HCT116 (cell line): ENCODE data around the gene SPRED2.

Experiments
- CTCF ChIP-seq, 3 experiments: fragments of 200-600 bp in 1 of 3; sonication (generic) in 1 of 3; IDR thresholded peaks in 2 of 3; conservative IDR thresholded peaks in 1 of 3; 2 replicates each; pipeline ENCODE4 v1.5.1; 2012 to 2017; ENCODE audit warnings: low read depth in 2 of 3, low read length in 2 of 3, antibody characterized with exemption in 1 of 3, borderline replicate concordance in 1 of 3, control low read depth in 1 of 3, mild to moderate bottlenecking in 1 of 3, mixed read lengths in 1 of 3, mixed run types in 1 of 3, moderate library complexity in 1 of 3; ENCODE audit not compliant: insufficient read depth in 1 of 3
- POLR2A ChIP-seq: IDR thresholded peaks from 2 replicates; pipeline ENCODE4 v1.7.0; 2011; ENCODE audit warnings: borderline replicate concordance; ENCODE audit not compliant: insufficient read depth, insufficient read length; ENCODE audit errors: extremely low read depth
- TF ChIP-seq, protein P1 (sequence below): IDR thresholded peaks from 2 replicates; pipeline ENCODE4 v1.6.1; 2011; ENCODE audit warnings: mild to moderate bottlenecking, low read length, moderate library complexity; ENCODE audit not compliant: insufficient replicate concordance; ENCODE audit errors: extremely low read depth

- TF ChIP-seq, protein P1, sequence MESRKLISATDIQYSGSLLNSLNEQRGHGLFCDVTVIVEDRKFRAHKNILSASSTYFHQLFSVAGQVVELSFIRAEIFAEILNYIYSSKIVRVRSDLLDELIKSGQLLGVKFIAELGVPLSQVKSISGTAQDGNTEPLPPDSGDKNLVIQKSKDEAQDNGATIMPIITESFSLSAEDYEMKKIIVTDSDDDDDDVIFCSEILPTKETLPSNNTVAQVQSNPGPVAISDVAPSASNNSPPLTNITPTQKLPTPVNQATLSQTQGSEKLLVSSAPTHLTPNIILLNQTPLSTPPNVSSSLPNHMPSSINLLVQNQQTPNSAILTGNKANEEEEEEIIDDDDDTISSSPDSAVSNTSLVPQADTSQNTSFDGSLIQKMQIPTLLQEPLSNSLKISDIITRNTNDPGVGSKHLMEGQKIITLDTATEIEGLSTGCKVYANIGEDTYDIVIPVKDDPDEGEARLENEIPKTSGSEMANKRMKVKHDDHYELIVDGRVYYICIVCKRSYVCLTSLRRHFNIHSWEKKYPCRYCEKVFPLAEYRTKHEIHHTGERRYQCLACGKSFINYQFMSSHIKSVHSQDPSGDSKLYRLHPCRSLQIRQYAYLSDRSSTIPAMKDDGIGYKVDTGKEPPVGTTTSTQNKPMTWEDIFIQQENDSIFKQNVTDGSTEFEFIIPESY = no peak
- TF ChIP-seq POLR2A (no peak), CTCF (IDR thresholded peaks at IDR 0.05 in 2 of 3, conservative IDR thresholded peaks at IDR 0.05 in 1 of 3; ENCODE audit: borderline replicate concordance in 1 of 3, insufficient read depth in 1 of 3, low read depth in 2 of 3, low read length in 2 of 3) (no peak)
Observed at GRCh38 chr2:65416321-65416720, 16.1 kb downstream of the SPRED2 start.
